Hepatocyte (in vitro differentiated cells): ENCODE data around the gene SMIM1.

Source experiments
- EZH2phosphoT487 ChIP-seq: fragments of 200-600 bp; sonication (generic); IDR thresholded peaks from one replicate; pipeline ENCODE4 v1.6.1; 2018; ENCODE audit warnings: antibody characterized with exemption, mild to moderate bottlenecking, low read depth, moderate library complexity; ENCODE audit not compliant: unreplicated experiment, severe bottlenecking
- TF ChIP-seq, protein P1 (sequence below): fragments of 200-600 bp; sonication (generic); IDR thresholded peaks from 2 replicates; pipeline ENCODE4 v1.5.1; 2016; ENCODE audit warnings: antibody characterized with exemption, mild to moderate bottlenecking; ENCODE audit not compliant: poor library complexity

DNA sequence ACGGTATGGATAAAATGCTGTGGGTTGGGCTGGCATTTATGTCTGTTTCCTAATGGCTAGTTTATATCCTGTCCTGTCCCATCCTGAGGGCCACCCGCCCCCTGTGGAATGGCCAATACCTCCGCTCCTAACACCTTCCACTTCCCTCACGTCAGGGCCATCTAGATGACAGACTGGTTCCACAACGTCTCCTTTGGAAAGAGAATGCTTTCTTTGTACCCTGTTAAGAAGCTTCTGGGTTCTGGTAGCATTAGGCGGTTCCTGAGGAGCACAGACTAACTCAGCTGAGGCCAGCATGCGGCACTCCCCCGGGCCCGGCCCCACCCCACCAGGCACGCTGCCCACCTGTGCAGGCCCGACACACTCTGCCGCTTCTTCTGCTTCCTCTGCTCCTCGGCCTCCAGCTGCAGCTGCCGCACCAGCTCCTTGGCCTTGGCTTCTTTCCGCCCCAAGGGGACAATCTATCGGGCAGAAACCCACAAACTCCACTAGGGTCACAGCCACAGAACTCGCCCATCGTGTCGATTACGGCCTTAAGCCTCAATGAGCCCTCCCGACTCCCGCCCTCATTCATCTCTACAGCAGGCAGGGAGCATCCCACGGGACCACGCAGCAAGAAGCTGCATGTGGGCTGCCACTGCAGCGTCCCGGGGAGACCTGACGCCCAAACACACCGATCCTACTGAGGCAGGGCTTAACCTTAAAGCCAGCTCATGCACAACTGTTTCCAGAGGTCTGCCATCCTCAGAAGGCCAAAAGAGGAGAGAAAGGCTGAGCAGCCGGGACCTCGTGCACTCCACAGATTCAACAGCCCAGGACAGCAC, 11.3 kb downstream of the SMIM1 start:
- TF ChIP-seq, protein P1, sequence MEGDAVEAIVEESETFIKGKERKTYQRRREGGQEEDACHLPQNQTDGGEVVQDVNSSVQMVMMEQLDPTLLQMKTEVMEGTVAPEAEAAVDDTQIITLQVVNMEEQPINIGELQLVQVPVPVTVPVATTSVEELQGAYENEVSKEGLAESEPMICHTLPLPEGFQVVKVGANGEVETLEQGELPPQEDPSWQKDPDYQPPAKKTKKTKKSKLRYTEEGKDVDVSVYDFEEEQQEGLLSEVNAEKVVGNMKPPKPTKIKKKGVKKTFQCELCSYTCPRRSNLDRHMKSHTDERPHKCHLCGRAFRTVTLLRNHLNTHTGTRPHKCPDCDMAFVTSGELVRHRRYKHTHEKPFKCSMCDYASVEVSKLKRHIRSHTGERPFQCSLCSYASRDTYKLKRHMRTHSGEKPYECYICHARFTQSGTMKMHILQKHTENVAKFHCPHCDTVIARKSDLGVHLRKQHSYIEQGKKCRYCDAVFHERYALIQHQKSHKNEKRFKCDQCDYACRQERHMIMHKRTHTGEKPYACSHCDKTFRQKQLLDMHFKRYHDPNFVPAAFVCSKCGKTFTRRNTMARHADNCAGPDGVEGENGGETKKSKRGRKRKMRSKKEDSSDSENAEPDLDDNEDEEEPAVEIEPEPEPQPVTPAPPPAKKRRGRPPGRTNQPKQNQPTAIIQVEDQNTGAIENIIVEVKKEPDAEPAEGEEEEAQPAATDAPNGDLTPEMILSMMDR = no peak
- TF ChIP-seq EZH2phosphoT487 = no peak
